Measurements from ENCODE around the gene PROM1. TPM values are rescaled to one million over a fixed set of nuclear protein-coding genes. Genes with fewer than 3 reads are reported as not detected.

PROM1 gene
- polyA plus RNA-seq (ENCODE audit: insufficient read length in 3 of 3) = 10 to 100 TPM; 31.2 to 49.1 (median 37.7) TPM
- long read RNA-seq, donor 1, partial matches to known transcripts = 0 of 1 reads
- long read RNA-seq, donor 1, other reads (novel, unspliced or antisense) = 0 of 1 reads
- long read RNA-seq, donor 2, full-length matches to known transcripts = 2 of 2 reads
- long read RNA-seq, donor 2, partial matches to known transcripts = 0 of 2 reads
- long read RNA-seq, donor 2, other reads (novel, unspliced or antisense) = 0 of 2 reads
- long read RNA-seq, donor 3, partial matches to known transcripts = 0 of 1 reads
- long read RNA-seq, donor 3, other reads (novel, unspliced or antisense) = 0 of 1 reads
- long read RNA-seq, donor 4, partial matches to known transcripts = 0 of 1 reads
- long read RNA-seq, donor 4, other reads (novel, unspliced or antisense) = 0 of 1 reads
- long read RNA-seq, donor 5 = 0 reads
- long read RNA-seq, donor 6, full-length matches to known transcripts = 4 of 4 reads
- long read RNA-seq, donor 6, partial matches to known transcripts = 0 of 4 reads
- long read RNA-seq, donor 6, other reads (novel, unspliced or antisense) = 0 of 4 reads
- long read RNA-seq, donor 7, full-length matches to known transcripts = 1 of 1 reads
- long read RNA-seq, donor 7, partial matches to known transcripts = 0 of 1 reads
- long read RNA-seq, donor 7, other reads (novel, unspliced or antisense) = 0 of 1 reads
- long read RNA-seq, donor 8 = 0 reads
- long read RNA-seq, donor 9, full-length matches to known transcripts = 1 of 1 reads
- long read RNA-seq, donor 9, partial matches to known transcripts = 0 of 1 reads
- long read RNA-seq, donor 9, other reads (novel, unspliced or antisense) = 0 of 1 reads
- long read RNA-seq, donor 10, partial matches to known transcripts = 0 of 1 reads
- long read RNA-seq, donor 10, other reads (novel, unspliced or antisense) = 0 of 1 reads
- long read RNA-seq, donor 11, full-length matches to known transcripts = 2 of 2 reads
- long read RNA-seq, donor 11, partial matches to known transcripts = 0 of 2 reads
- long read RNA-seq, donor 11, other reads (novel, unspliced or antisense) = 0 of 2 reads
- long read RNA-seq, donor 12, full-length matches to known transcripts = 2 of 2 reads
- long read RNA-seq, donor 12, partial matches to known transcripts = 0 of 2 reads
- long read RNA-seq, donor 12, other reads (novel, unspliced or antisense) = 0 of 2 reads
- long read RNA-seq, donor 13 = 0 reads
- long read RNA-seq, donor 14, full-length matches to known transcripts = 1 of 1 reads
- long read RNA-seq, donor 14, partial matches to known transcripts = 0 of 1 reads
- long read RNA-seq, donor 14, other reads (novel, unspliced or antisense) = 0 of 1 reads
- long read RNA-seq, donor 15, full-length matches to known transcripts = 2 of 2 reads
- long read RNA-seq, donor 15, partial matches to known transcripts = 0 of 2 reads
- long read RNA-seq, donor 15, other reads (novel, unspliced or antisense) = 0 of 2 reads
- long read RNA-seq, donor 16, full-length matches to known transcripts = 4 of 18 reads
- long read RNA-seq, donor 16, partial matches to known transcripts = 14 of 18 reads
- long read RNA-seq, donor 16, other reads (novel, unspliced or antisense) = 0 of 18 reads

DNA sequence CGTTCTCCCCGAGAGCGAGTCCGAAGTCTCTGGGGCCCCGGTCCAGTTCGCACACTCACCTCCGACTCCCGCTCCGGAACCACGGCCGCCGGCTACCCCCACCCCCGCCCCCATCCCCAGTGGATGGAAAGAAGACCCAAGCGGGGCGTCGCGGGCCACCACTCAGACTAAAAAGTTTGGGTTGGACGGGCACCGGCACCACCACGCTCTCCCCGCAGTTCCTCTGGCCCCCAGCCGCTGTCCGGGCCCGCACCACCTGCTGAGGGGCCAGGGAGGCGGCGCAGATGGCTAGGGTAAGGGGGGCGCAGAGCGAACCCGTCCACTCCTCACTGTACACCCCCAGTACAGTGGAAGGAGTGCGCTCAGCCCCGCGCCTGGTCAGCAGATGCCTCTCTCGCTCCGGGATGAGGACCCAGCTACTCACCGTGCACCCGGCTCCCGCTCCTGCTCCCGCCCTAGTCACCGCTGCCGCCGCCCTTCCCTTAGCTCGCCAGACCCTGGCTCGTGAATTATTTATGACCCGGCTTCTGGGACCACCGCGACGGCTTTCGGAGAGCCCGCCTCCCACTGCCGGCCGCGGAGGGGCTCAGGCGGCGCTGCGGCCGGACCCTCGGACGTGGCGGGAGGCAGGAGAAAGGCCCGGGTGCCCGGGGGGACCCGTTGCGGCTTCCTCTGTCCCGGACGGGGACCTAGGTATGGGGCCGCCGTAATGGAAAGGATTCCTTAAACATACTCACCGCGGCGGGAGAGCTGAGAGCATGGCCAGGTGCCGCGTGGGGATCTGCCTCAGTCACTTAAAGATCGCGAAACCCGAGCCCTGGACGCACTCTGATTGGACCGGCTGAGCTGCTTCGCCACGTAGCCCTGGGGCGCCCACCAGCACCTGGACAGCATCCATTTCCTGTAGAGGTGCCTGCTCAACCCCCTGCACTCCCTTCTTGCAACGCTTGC, at the start of gene PROM1:
Gene PROM1, minus strand, starts transcription at position 783 of the 951 bp plus-strand sequence. CDS start 8,117 bp downstream, outside the sequence.
- DNase-seq (ENCODE audit: extremely low read depth in 1 of 11, low read depth in 9 of 11, low spot score in 4 of 11) = peak in 5 of 11 donors; percentile 41 to 61 (median 53)

GRCh38 chr4:16133406-16133805, 49.6 kb upstream of the PROM1 start:
- DNase-seq (ENCODE audit: extremely low read depth in 1 of 11, low read depth in 9 of 11, low spot score in 4 of 11) = no peak

DNA sequence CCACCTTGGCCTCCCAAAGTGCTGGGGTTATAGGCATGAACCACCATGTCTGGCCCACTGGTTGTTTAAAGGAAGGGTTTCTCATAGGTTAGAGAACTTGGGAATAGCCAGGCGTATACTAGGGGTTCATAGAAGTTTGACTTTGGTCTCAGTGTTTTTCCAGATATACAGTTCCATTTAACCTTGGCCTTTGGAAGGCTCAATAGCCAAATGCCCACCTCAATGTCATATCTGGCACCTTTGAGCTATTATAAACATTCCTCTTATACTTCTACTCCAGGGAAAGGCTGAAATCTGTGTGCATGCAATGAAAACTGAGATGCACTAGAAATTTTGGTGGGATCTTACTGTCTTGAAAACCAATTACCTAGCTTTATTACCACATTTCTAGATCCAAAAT, 47.5 kb upstream of the PROM1 start:
- DNase-seq (ENCODE audit: extremely low read depth in 1 of 11, low read depth in 9 of 11, low spot score in 4 of 11) = no peak

- DNase-seq (ENCODE audit: extremely low read depth in 1 of 11, low read depth in 9 of 11, low spot score in 4 of 11) = no peak
Measured at GRCh38 chr4:16129336-16129735, 45.5 kb upstream of the PROM1 start.

DNA sequence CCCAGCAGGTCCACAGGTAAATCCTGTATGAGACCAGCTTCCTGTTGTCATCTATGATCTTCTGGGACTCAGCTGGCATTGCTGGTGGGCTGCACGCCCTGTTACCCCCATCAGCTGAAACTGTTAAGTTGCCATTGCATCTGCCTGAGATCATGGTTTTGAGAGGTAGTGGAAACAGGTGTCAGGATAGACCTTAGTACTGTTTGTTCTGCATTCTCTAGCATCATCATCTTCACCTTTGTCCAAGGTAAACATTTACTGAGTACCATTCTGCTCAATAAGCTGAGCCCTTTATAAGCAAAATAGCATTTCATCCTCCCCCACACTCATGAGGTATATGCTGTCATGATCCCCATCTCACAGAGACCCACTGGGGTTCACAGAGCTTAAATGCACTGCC, 42.9 kb upstream of the PROM1 start:
- DNase-seq (ENCODE audit: extremely low read depth in 1 of 11, low read depth in 9 of 11, low spot score in 4 of 11) = no peak

GRCh38 chr4:16125571-16126445, 42.0 kb upstream of the PROM1 start:
- DNase-seq (ENCODE audit: extremely low read depth in 1 of 11, low read depth in 9 of 11, low spot score in 4 of 11) = no peak

DNA sequence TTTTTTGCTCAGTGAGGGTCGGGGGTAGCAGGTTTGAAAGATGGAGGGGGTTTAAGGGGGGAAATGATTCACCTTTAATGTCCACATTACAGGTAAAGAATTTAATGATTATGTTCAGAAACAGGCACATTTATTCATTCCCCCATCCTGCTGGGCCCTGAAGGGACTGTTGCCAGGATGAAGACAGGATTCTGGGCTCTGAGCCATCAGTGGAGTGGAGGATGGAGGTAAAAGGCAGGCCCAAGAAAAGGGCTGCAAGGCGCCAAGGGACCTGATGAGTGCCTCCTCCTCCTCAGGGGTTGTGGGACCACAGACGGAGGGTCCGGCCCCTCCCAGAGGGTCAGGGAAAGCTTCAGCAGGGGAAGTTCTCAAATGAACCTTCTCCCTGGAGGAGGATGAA, 40.4 kb upstream of the PROM1 start:
- no peak for DNase-seq (ENCODE audit: extremely low read depth in 1 of 11, low read depth in 9 of 11, low spot score in 4 of 11)

- DNase-seq (ENCODE audit: extremely low read depth in 1 of 11, low read depth in 9 of 11, low spot score in 4 of 11) = no peak
Measured at GRCh38 chr4:16123356-16124084, 39.7 kb upstream of the PROM1 start.

DNA sequence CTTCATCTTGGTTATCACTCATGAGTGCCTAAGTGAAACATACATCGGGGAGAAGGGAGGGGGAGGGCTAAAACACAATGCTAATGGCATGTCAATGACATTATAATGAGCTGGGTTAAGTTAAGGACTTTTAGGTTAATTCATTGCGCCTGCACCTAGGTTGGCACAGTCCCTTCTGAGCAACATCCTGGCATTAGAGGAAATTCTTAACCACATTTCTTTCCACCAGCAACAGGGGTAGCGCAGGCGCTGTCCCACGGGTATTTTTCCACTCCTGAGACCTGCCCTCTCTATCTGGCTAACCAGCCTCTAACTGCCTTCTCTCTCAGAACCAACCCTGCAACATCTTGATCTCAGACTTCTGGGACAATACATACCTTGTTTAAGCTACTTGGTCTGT, 39.0 kb upstream of the PROM1 start:
- no peak for DNase-seq (ENCODE audit: extremely low read depth in 1 of 11, low read depth in 9 of 11, low spot score in 4 of 11)

- DNase-seq (ENCODE audit: extremely low read depth in 1 of 11, low read depth in 9 of 11, low spot score in 4 of 11) = no peak
Measured at GRCh38 chr4:16122308-16122711, 38.5 kb upstream of the PROM1 start.

DNA sequence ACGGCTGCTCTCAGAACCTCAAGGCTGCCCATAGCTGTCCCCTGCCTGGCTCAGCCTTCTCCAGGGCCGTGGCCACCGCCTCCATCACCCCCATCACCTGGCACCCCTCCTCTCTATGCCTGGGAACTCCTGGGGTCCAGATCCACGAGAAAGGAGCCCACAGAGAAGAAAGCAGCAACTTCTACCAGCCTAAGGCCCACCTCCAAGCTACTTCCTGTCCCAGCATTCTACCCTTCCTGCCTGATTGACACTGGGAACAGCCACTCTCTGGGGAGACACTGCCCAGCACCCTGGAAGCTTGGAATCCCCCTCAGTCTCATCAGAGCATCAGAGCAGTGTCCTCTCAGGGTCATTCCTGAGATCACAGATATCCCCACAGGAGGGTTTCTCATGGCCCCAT, 36.9 kb upstream of the PROM1 start:
- no peak for DNase-seq (ENCODE audit: extremely low read depth in 1 of 11, low read depth in 9 of 11, low spot score in 4 of 11)

DNA sequence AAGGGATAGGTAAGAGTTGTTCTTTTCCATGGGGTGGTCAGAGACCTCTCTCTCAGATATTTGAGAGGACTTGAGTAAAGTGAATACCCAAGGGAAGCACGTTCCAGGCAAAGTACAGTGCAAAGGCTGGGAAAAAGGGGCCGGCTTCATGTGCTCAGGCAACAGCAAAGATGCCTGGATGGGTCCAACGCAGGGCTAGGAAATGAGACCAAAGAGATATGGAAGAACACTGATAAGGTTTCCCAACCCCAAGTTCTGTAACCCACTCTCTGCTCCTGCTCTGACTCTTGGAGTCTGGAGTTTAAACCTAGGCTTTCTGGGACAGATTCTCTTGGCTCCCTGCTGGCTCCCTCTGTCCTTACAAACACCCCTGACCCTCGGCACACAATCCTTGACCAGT, 36.2 kb upstream of the PROM1 start:
- no peak for DNase-seq (ENCODE audit: extremely low read depth in 1 of 11, low read depth in 9 of 11, low spot score in 4 of 11)

DNA sequence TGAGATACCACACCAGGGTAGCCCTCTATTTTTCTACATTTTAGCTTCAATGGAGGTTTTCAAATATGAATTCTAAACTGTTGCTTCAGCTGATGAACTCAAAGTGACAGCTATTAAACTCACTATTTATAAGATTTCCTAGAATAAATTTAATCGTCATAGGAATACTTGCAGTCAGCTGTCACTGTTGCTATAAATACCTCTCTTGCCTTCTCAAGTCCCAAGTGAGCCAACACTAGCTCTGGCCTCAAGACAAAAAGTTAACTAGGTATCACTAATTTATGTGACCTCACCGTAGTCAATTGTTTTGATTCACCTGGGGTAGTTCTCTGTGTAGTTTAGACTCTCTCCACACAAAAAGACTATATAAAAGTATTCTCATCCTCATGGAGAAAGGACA, 34.3 kb upstream of the PROM1 start:
- no peak for DNase-seq (ENCODE audit: extremely low read depth in 1 of 11, low read depth in 9 of 11, low spot score in 4 of 11)

- DNase-seq (ENCODE audit: extremely low read depth in 1 of 11, low read depth in 9 of 11, low spot score in 4 of 11) = no peak
Measured at GRCh38 chr4:16117164-16117563, 33.3 kb upstream of the PROM1 start.

DNA sequence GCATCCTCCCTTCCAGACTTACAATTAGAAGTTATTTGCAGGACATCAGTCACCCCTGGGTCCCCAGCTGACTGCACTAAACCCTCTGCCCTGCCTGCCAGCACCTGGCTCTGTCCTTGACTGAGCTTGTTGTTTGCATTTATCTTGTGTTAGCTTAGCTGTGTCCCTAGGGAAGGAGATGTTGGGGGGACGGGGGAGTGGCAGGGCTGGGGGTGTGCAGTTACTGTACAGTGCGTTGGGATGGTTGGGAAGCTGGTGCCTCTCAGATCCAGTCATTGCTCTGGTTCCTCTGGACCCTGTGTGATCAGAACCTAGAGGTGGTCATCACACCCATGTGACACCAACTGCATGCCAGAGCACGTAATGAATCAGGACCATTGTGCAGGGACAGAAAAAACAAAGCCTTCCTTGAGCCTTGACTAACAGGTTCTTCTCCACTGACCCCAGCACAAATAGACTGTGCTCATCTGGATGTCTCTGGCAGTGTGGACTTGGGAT, 32.7 kb upstream of the PROM1 start:
- no peak for DNase-seq (ENCODE audit: extremely low read depth in 1 of 11, low read depth in 9 of 11, low spot score in 4 of 11)

DNA sequence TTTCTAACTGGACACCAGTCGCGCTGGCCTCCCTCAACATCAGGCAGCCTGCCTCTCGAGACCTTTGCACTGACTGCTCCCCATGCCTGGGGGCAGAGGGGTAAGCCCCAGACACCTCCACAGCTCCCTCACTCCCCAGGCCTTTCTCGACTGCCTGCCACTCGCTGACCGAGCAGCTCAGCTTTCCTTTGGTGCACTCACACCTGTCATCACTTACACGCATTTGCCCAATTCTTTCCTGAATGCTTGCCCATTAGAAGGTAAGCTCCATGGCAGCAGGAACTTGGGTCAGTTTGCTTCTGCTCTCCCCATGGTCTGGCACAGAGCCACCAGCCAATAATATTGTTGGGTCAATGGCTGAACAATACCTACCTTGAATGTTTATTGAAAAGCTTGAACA, 32.2 kb upstream of the PROM1 start:
- no peak for DNase-seq (ENCODE audit: extremely low read depth in 1 of 11, low read depth in 9 of 11, low spot score in 4 of 11)
